Bone marrow (tissue), 2 donors: ENCODE measurements around the gene OCRL.
"Not testable (repeated sequence)": the region's sequence is repeated elsewhere in the genome, so short reads cannot be mapped to it uniquely, and the experiment has no call there.

Experiments
- DNase-seq, 2 donors: peaks; one replicate each; lab custom pipeline; 2025; lab: John Stamatoyannopoulos, UW

The OCRL gene

DNA sequence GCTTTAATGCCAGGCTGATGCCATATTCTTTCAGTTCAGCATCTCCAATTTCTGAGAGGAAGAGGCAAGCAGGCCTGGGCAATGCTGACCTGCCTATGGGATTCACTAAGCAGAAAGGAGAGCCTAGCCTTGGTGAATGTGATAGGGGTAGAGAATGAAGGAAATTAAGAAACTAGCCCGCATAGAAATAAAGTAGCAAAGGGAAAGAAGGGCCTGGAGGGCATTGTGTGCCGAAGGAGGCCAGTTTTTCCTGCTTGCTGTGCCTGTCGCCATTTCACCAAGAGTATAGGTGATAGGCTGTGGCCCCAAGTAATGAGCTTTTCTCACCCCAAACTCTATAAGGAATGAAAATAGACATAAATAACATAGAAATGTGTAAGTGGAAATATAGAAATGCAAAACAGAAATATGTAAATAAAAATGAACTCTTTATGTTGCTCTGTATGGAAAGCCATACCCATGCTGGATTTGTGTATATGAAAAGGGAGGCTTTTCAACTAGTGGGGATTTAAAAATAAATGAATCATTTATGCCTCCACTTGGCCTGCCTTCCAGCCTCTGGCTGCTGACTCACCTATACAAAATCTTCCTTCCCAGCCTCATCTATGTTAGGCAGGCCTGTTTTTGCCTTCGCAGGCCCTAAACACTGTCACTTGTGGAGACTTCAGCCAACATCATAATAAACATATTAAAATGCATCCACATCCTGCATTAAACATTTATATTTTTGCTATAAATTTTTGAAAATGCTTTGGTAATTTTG, 5.1 kb upstream of the OCRL start:
- DNase-seq: no peak

DNA sequence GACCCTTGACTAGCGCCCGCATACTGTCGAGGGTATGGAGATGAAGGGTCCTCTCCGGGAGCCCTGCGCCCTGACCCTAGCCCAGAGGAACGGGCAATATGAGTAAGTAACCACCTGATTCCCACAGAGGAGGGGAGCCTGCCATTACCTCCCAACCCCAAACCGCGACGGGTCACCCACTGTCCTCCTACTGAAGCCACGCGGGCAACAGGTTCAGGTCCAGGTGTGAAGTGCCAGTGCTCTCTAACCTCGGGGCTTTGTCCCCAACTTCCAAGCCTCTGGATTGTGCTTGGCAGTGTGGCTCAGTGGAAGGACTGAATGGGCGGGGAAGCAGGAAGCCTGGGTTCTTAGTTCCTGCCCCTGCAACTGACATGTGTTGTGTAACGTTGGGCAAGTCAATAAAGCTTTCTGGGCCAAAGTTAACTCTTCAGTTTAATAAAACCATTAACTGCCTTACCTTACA, 694 bp downstream of the OCRL start:
- peak in 1 of 2 donors; percentile 8 for DNase-seq

DNA sequence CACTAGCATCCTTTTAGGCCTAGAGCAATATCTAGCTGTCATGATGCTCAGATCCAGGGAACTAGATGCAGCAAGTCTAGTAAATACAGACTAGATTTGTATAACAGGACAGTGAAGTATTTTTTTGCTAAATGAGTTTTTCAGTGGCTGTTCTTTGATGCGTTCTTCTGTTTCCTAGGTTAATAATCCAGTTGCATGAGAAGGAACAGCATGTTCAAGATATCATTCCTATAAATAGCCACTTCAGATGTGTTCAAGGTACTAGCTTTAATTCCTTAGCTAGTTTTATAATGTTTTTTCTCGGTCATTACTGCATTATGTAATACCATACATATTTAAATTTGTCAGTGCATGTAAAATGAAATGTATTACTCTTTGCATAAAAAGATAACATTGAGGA, 4.7 kb downstream of the OCRL start:
- no peak for DNase-seq

DNA sequence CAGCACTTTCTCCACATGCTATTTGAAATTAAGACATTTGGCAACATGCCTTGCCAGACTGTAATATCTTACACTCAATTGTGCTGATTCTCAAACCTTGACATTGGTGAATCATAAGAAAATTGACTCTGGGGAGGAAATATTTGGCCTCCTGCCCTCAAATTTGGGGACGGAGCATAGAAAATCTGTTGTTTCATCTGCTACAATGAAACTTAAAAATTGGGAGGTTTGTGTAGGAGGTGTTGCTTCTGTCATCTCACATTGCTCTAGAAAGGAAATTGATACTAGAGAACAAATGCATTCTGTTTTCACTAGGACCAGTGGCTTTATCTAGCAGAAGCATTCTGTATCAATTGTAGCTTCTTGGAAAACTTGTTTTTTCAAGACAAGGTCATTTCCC, 5.3 kb downstream of the OCRL start:
- DNase-seq: no peak

DNA sequence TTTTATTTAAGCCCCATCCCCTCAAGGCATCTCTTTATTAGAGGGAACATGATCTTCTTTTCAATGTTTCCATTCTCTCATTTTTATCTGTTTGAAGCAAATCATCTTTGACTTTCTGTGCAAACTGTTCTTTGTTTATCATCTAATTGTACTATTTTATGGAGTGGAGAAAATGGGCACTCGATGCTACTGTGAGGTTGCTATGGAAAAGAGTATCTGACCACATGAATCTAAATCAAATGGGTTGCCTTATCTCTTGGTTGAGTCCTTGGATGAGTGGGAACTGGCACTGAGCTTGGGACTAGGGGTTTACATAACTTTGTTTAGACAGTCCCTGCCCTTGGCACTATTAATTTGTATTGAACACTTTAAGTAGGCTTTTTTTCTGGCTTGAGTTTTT, 9.1 kb downstream of the OCRL start:
- DNase-seq: no peak

DNA sequence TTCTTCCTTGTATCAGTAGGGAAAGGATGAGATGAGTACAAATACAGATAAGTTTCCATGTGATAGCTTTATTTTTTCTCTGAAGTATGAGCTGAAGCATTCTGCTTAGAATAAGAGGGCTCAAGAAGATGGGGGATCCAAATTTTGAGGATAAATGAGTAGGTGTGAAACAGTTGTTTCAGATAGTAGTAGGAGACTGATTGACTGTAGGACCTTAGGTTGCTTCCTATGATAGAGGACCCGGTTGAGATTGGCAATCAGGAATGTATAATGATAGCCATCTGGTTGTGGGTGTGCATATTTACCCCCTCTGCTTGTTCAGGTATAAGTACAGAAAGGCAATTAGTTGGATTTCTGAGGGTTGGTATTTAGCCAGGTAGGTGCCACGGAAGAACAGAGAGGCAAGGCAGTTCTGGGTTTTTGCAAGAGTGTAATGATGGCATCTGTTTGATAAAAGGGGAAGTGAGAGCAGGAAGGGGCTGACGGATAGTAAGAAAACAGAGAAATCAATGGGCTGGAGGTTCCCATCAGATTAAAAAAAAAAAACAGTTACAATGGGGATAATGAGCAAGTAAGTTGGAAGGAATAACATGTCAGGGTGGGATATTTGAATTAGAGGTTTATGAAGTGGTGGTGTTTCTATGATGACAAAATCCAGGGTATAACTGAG, 13.7 kb downstream of the OCRL start:
- peak in 1 of 2 donors; percentile 23 for DNase-seq

DNA sequence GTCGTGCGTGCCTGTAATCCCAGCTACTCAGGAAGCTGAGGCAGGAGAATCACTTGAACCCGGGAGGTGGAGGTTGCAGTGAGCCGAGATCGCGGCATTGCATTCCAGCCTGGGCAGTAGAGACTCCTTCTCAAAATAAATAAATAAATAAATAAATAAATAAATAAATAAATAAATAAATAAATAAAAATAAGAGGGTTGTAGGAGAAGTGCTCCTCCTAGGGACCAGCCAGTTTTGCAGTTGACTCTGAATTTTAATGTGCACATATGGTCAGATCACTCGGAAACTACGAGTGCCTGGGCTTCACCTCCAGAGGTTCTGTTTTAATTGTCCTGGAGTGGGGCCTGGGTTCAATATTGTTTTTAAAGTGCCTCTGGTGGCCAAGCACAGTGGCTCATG, 14.8 kb downstream of the OCRL start:
- DNase-seq: not testable (repeated sequence)

DNA sequence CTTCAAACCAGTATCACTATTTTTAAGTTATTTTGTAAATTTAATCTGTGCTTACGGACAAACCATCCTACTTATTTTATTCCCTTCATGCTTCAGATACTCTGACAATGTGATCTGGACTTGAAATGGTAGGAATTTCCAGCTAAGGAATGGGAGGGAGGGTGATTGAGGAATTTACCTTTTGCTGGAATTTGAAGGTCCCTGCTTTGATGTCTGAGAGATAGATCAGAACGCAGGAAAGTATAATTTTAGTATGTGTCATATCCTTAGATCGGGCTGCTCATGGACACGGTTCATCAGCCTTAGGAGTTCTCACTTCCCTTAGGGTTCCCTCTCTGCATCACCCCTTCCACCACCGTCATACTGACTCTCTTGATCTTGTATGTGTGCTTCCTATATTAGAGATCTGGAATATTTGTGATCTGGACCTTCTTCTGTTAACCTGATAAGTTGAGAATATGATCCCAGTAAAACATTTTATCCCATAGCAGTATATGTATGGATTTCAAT, 16.8 kb downstream of the OCRL start:
- DNase-seq: no peak

DNA sequence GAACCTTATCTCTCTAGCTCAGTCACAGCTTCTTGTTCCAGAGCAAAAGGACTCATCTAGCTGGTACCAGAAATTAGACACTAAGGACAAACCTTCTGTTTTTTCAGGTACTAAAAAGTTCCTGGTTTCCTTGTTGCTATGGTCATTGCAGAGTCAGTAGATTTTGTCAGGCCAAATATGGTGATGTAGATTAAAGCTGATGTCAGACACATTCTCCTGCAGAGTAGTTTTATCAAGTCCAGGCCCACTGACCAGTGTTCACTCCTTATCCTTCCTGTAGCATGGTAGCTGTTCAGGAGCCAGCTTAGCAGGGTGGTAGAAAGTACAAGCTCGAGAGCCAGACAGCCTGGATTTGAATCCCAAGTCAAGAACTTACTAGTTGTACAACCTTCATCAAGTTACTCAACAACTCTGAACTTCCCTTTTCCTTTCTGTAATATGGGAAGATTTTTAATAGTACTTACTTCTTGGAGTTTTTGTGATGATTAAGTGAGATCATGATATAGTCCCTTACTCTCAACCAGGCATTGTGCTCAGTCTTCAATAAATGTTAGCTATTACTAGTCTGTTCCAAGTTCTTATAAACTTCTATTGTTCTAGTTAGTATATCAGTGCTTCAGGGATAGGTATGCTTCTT, 17.9 kb downstream of the OCRL start:
- DNase-seq: no peak

DNA sequence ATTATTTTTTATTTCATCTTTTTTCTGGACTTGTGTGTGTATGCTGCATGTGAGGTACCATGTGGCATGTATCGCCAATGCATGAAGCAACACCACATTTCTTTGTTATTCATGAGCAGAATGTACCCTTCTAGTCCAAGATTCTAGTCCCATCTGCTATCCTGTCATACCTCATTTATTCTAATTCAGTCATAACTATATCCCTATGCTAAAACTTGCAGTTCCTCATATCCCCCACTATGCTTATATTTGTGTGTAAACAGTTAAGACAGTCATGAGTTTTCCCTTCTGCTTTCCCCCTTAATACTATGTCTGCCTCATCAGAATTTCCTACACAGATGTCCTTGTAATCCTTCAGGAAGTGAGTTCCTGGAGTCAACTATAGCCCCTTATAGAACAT, 19.7 kb downstream of the OCRL start:
- no peak for DNase-seq

DNA sequence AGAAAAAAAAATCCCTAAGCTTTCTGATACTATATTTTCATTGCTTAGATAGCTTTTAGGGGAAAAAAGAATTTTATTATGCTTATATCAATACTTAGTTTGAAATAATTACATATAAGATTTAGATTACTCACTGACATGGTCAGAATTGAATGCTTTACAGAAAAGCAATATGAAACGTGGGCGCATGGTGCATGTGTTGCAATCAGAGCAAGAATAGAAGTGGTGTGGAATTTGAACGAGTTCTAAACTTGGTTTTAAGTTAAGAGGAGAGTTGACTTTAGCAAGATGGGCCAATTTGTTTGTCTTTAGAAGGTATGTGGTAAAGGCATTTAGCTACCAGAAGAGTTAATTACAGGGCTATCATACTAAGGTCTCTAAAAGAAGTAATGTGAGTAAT, 21.4 kb downstream of the OCRL start:
- no peak for DNase-seq

DNA sequence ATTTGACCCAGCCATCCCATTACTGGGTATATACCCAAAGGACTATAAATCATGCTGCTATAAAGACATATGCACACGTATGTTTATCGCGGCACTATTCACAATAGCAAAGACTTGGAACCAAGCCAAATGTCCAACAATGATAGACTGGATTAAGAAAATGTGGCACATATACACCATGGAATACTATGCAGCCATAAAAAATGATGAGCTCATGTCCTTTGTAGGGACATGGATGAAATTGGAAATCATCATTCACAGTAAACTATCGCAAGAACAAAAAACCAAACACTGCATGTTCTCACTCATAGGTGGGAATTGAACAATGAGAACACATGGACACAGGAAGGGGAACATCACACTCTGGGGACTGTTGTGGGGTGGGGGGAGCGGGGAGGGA, 24.3 kb downstream of the OCRL start:
- not testable (repeated sequence) for DNase-seq

DNA sequence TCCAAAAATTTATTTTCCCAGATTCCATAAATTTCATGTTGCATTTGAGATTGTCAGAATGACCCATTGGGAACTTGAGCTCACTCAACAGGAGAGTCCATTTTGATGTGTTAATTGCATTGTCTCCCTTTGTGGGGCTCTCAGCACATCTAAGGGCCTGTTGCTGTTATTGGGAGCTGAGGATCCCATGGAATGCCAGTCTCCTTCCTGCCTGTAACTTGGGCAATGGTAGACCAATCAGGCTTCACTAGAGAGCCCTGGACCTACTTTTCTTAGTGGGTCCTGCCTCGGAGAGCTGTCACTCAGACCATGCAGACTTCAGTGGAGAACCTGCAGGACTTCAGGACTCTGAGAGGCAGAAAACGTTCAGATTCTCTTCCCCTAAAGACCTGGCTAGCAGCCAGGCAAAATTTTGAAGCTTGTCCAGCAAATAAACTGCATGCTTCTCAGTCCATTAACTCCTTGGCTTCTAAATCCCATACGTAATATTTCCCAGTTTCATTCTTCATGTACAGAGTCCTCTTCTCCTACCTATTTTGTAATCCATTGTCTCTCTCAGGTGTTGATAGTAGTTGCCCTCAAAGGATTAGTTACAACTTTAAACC, 25.1 kb downstream of the OCRL start:
- DNase-seq: no peak

DNA sequence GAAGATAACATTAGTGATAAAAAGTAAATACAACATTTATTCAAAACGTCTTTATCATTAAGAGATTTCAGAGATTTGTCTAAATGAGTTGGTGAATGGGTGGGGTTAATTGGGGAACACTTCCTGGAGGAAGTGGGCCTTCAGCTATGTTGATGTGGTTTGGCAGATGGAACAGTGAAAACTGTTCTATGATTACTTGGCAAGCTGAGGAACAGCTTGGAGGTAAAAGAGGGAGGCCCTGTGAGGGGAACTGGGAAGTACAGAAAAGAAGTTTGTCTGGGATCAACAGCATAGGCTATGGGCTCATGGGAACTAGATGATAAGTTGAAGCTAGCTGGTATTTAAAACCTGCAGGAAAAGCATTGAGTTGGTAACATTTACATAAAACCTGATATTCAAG, 26.0 kb downstream of the OCRL start:
- no peak for DNase-seq

DNA sequence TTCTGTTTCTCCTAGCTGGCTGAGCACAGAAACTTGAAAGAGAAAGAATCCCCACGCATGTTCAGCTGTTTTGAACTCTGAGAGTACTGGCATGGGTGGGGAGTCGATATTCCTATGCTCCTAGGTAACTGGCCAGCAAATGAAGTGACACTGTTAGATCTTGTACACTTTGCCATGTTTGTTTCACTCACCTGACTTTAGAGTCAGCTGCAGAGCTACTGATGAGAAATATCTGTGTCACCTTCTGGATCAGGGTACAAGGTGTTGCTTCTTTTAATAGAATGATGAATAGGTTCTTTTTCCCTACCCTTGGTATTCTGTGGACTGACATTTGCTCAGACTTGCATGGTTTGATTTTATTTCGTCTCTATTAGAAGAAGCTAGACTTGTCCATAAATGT, 28.3 kb downstream of the OCRL start:
- no peak for DNase-seq

DNA sequence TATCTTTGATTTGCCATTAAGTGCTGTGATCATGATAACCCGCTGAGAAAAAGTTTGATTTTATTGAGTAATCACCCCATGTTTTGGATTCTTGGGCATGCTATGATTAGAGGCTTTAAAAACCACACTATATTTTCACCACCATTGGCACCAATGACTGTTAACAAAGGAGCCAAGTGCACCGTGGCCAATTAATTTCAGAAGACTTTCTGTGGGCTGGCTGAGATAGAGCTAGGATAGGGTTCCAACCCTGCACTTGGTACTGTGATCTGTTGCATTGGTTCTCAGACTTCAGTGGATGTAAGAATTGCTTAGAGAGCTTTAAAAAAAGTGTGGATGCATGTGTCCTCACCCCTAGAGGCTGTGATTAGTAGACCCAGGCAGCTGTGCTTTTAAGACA, 32.4 kb downstream of the OCRL start:
- DNase-seq: no peak

DNA sequence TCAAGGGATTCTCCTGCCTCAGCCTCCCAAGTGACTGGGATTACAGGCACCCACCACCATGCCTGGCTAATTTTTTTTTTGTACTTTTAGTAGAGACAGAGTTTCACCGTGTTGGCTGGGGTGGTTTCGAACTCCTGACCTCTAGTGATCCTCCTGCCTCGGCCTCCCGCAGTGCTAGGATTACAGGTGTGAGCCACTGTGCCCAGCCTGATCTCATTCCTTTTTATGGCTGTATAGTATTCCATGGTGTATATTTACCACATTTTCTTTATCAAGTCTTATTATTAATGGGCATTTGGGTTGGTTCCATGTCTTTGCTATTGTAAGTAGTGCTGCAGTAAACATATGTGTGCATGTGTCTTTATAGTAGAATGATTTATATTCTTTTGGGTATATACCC, 33.6 kb downstream of the OCRL start:
- DNase-seq: not testable (repeated sequence)

DNA sequence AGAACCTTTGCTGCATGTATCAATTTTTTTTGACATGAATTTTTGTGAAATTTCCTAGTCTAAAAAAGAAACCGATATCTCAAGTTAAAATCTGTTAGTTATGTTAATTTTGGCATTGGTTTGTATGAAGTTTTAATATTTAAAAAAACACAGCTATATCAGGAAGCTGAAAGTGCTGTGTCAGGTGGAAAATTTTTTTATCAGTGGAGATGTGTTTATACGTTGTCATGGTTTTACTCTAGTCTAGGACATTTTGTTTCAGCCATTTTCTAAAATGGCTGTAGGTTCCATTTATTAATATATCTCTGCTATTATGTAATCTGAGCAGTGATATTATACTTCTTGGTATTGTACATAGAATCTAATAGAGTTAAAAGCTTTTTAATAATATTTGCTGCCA, 34.2 kb downstream of the OCRL start:
- DNase-seq: no peak

DNA sequence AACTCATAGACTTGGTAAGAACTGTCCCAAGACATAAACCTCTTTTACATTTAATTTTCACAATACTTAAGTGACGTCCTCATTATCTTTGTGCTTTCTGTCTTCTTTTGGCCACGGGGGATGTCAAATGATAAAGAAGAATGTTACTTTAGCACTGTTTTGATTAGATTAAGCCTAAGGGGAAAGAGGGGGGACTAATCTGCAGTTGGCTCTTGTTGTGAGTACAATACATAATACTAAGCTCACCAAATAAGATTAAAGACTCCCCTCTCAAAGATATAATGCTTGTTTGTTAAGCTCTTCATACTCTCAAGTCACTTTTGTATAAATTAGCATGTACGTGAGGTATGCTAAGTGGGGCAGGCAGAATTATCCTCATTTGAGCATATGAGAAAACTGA, 36.5 kb downstream of the OCRL start:
- DNase-seq: no peak

DNA sequence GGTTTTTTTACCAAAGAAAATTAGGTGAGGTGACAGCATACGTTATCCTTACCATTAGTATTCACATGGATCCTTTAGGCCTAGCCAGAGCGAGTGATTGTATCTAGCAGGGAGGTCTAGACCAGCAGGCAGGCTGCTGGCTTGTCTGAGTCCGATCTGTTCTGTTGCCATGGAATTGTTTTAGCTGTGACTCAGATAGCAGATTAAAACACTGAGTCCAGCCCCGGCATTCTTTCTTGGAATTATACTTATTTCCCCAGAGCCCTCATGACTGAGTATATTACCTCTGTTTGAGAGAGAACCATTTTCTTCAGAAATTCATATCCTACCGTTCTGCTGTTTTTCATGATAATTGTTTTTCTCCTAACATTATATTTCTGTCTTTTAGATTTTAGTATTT, 37.4 kb downstream of the OCRL start:
- no peak for DNase-seq

DNA sequence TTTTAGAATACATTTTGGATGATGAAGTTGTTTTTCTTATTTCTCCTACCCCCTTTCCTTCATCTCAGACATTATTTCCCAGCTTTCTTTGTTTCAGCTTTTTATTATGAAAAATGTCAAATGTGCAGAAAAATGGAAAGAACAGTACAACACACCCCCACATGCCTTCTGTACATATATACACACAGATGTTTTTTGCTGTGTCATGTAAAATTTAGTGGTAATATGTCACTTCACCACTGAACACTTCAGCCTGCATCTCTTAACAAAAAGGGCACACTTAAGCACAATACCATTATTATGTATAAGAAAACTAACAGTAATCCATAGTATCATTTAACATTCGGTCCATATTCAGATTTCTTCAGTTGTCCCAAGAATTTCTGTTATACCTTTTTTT, 37.8 kb downstream of the OCRL start:
- DNase-seq: no peak

DNA sequence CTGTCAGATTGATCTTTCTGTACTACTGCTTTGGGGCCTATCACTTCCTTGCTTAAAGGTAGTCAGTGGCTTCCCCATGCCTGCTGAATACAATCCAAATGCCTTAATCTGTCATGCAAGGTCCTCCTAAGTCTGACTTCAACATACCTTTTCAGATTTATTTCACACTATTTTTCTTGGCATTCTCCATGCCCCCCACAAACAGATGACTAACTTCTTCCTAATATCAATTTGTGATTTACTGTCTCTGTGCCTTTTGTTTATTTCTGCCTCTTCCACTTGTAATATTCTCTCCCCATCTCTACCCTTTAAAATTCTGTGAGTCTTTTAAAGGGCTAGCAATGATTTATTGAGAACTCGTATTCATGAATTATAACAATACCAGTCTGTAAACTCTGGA, 41.8 kb downstream of the OCRL start:
- DNase-seq: no peak

DNA sequence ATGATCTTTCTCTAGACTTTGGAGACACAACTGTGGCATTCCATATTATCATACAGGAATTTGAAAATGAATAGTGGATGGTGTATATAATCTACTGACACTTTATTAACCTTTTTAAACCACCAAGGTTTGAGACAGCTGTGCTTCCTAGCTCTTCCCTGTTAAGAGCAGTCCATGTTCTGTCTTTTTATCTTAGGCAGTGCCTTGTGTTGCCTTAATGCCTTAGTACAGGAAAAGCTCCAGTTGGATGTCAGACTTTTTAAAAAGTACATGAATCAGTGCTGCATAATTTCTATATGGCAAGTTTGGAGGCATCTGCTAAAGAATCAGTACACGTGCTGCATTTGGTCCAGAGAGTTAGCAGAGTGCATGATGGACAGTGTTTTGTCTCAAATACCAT, 45.1 kb downstream of the OCRL start:
- no peak for DNase-seq
